Panc1 (cell line): ENCODE data around the gene MAGI1. TPM values are rescaled to one million over a fixed set of nuclear protein-coding genes. Genes with fewer than 3 reads are reported as not detected.

ENCODE experiments used
- ATAC-seq: fragments of 200-7000 bp; cut with Tn5 transposase; 2 replicates; pipeline ENCODE4 v1.9.1; 2020; ENCODE audit warnings: mild to moderate bottlenecking, moderate library complexity
- BruUV-seq: library from RNA; stranded (reverse); fragments of 400-500 nt; replicated peaks from 2 replicates; lab custom pipeline; 2021; lab: Mats Ljungman, UMichigan
- CTCF ChIA-PET: fragments of 300-600 bp; sonication (Branson Sonifier 250); formaldehyde crosslinking; loops from one replicate; lab custom pipeline; 2022; ENCODE audit warnings: antibody characterized with exemption; lab: Charles Lee
- POLR2A ChIA-PET: fragments of 300-600 bp; sonication (Branson Sonifier 250); formaldehyde crosslinking; loops from one replicate; lab custom pipeline; 2022; ENCODE audit warnings: antibody characterized with exemption; lab: Charles Lee
- DNase-seq: peaks from one replicate; pipeline ENCODE4 v3.0.0-alpha.2; 2010; ENCODE audit warnings: low read depth, low spot score
- H3K27ac ChIP-seq: 2 replicates; pipeline ENCODE4 v1.5.1; 2011; ENCODE audit warnings: mild to moderate bottlenecking, low read length, inconsistent platforms
- H3K27me3 ChIP-seq: fragments of 200-500 bp; sonication (Bioruptor generic); 2 replicates; pipeline ENCODE4 v1.6.0; 2014; ENCODE audit warnings: low read length, inconsistent platforms; ENCODE audit not compliant: control insufficient read depth, insufficient read depth
- H3K36me3 ChIP-seq: fragments of 200-500 bp; sonication (Bioruptor generic); 2 replicates; pipeline ENCODE4 v1.5.1; 2014; ENCODE audit warnings: inconsistent platforms, mild to moderate bottlenecking, low read length, moderate library complexity; ENCODE audit not compliant: control insufficient read depth, insufficient read depth
- H3K4me1 ChIP-seq: 2 replicates; pipeline ENCODE4 v1.5.1; 2011; ENCODE audit warnings: inconsistent platforms, mild to moderate bottlenecking, low read length, moderate library complexity; ENCODE audit not compliant: control insufficient read depth, insufficient read depth
- H3K4me3 ChIP-seq, 2 experiments: 2 replicates each; pipeline ENCODE4 v1.5.1; 2011 to 2012; ENCODE audit warnings: low read depth in 2 of 2, low read length in 2 of 2, mild to moderate bottlenecking in 2 of 2, inconsistent platforms in 1 of 2, moderate library complexity in 1 of 2
- H3K9me3 ChIP-seq: fragments of 200-500 bp; sonication (Bioruptor generic); 2 replicates; pipeline ENCODE4 v1.5.1; 2014; ENCODE audit warnings: low read depth, mild to moderate bottlenecking, inconsistent platforms, low read length, moderate library complexity; ENCODE audit not compliant: control insufficient read depth, insufficient read depth
- CTCF ChIP-seq: fragments of 450-650 bp; IDR thresholded peaks from 2 replicates; pipeline ENCODE4 v1.5.1; 2017; ENCODE audit warnings: mild to moderate bottlenecking
- POLR2AphosphoS5 ChIP-seq: IDR thresholded peaks from 2 replicates; pipeline ENCODE4 v1.6.1; 2012; ENCODE audit warnings: mild to moderate bottlenecking, low read depth, low read length, moderate library complexity
- REST ChIP-seq, 2 experiments: IDR thresholded peaks; 2 replicates each; pipeline ENCODE4 v1.6.1; 2011 to 2012; ENCODE audit warnings: low read depth in 2 of 2, control low read depth in 1 of 2, low read length in 1 of 2, mild to moderate bottlenecking in 1 of 2, moderate library complexity in 1 of 2; ENCODE audit not compliant: insufficient read depth in 1 of 2
- SIN3A ChIP-seq: IDR thresholded peaks from 2 replicates; pipeline ENCODE4 v1.6.1; 2012; ENCODE audit warnings: low read depth, mild to moderate bottlenecking, low read length, moderate library complexity, borderline replicate concordance; ENCODE audit not compliant: insufficient read depth
- TCF7L2 ChIP-seq: IDR thresholded peaks from 2 replicates; pipeline ENCODE4 v1.6.1; 2011; ENCODE audit warnings: mild to moderate bottlenecking, low read depth, low read length, inconsistent platforms
- in situ Hi-C: cut with HindIII; loops from 2 replicates; pipeline ENCODE4 v1.10.0; 2016; ENCODE audit warnings: low sequenced_read_pairs, low pct_unique_long_range_greater_than_20kb
- intact Hi-C: fragments of 100-400 bp; cut with micrococcal nuclease; formaldehyde crosslinking; loops from one replicate; pipeline ENCODE4 v1.10.0; 2022; ENCODE audit not compliant: unreplicated experiment
- total RNA-seq: library from RNA; stranded (reverse); gene quantifications from one replicate; pipeline ENCODE4 v1.2.1, GENCODE V29; 2021; ENCODE audit not compliant: unreplicated experiment

Gene MAGI1
- total RNA-seq, 1 experiment from 2014 or later, result 9.5 TPM

GRCh38 chr3:65531499-65531898, 507.2 kb downstream of the MAGI1 start:
- intact Hi-C loops (no loop called here), in situ Hi-C loops (no loop called here)
- Histone ChIP-seq H3K27me3 (no peaks in the 10 kb centered on the region), H3K27ac (no peak overlapping the region), H3K4me1 (no peaks in the 10 kb centered on the region), H3K4me3 (no peak overlapping the region), H3K36me3 (no peaks in the 10 kb centered on the region), H3K9me3 (no peaks in the 10 kb centered on the region)
- TF ChIP-seq TCF7L2 (no peak), REST (IDR thresholded peaks at IDR 0.05; ENCODE audit: insufficient read depth in 1 of 2, low read depth in 2 of 2, low read length in 1 of 2) (no peak), CTCF (no peak), SIN3A (no peak), POLR2AphosphoS5 (no peak)
- ChIA-PET POLR2A (no interaction called here), CTCF (no interaction called here)
- no TSS peak for BruUV-seq
- DNase-seq (no peak), ATAC-seq (no peak)

- no peak for TF ChIP-seq SIN3A
- TF ChIP-seq TCF7L2, result no peak
- TF ChIP-seq CTCF, result no peak
- no peak for TF ChIP-seq POLR2AphosphoS5
- no peak for TF ChIP-seq REST (IDR thresholded peaks at IDR 0.05; ENCODE audit: insufficient read depth in 1 of 2, low read depth in 2 of 2, low read length in 1 of 2)
- in situ Hi-C loops, result no loop called here
- Histone ChIP-seq H3K4me1 (no peaks in the 10 kb centered on the region), H3K27ac (no peak overlapping the region), H3K27me3 (no peaks in the 10 kb centered on the region), H3K4me3 (no peak overlapping the region), H3K36me3 (no peaks in the 10 kb centered on the region), H3K9me3 (no peaks in the 10 kb centered on the region)
- DNase-seq (no peak), ATAC-seq (no peak)
- intact Hi-C loops, result no loop called here
- POLR2A ChIA-PET, result no interaction called here
- CTCF ChIA-PET, result no interaction called here
- no TSS peak for BruUV-seq
Measured at GRCh38 chr3:65526656-65527055, 512.1 kb downstream of the MAGI1 start.
